Left lung (tissue), 10 donors: Measurements from ENCODE around the gene CAND2. TPM values are rescaled to one million over a fixed set of nuclear protein-coding genes. Genes with fewer than 3 reads are reported as not detected.

Experiments used
- ATAC-seq: fragments of 200-7000 bp; cut with Tn5 transposase; one replicate; pipeline ENCODE4 v1.9.1; 2020; ENCODE audit warnings: moderate library complexity
- DNase-seq, 4 donors: peaks; one replicate each; pipeline ENCODE4 v3.0.0-alpha.2; 2013 to 2020
- H3K27ac ChIP-seq, 2 donors: fragments of 200-600 bp; sonication (generic) in 1 of 2; one replicate each; pipeline versions ENCODE4 v1.5.0 to v1.8.0; 2020 to 2021
- H3K27me3 ChIP-seq, 2 donors: fragments of 200-600 bp; sonication (generic) in 1 of 2; one replicate each; pipeline versions ENCODE4 v1.5.0 to v1.8.0; 2020 to 2021
- H3K36me3 ChIP-seq, 2 donors: fragments of 200-600 bp; sonication (generic) in 1 of 2; one replicate each; pipeline versions ENCODE4 v1.5.0 to v1.8.0; 2020 to 2021
- H3K4me1 ChIP-seq, 2 donors: fragments of 200-600 bp; one replicate each; pipeline ENCODE4 v1.8.0; 2021
- H3K4me3 ChIP-seq, 2 donors: fragments of 200-600 bp; sonication (generic) in 1 of 2; one replicate each; pipeline versions ENCODE4 v1.5.0 to v1.8.0; 2020 to 2021; ENCODE audit warnings: mild to moderate bottlenecking in 1 of 2
- H3K9me3 ChIP-seq, 2 donors: fragments of 200-600 bp; sonication (generic) in 1 of 2; one replicate each; pipeline versions ENCODE4 v1.5.0 to v1.8.0; 2020 to 2021
- intact Hi-C, 2 donors: fragments of 100-400 bp; cut with DNase I; formaldehyde crosslinking; loops; one replicate each; pipeline versions ENCODE4 v1.11.2 to v1.14.2; 2022
- polyA plus RNA-seq, 6 donors: library from polyadenylated mRNA; unstranded; fragments of 120-200 nt; gene quantifications; one replicate each; pipeline ENCODE4 v1.2.1, GENCODE V29; 2013; ENCODE audit not compliant: insufficient read length in 6 of 6
- total RNA-seq, 2 donors: library from RNA; stranded (reverse); fragmentation: NEBNext Ultra II Directional; extraction: Animal tissue kit (Norgen Biotek cat#: 25700); gene quantifications; one replicate each; pipeline ENCODE4 v1.2.1, GENCODE V29; 2021
- TF ChIP-seq, protein P1 (sequence below), 2 donors: fragments of 200-600 bp; sonication (generic) in 1 of 2; IDR thresholded peaks; one replicate each; pipeline versions ENCODE4 v1.5.0 to v1.8.0; 2021; ENCODE audit warnings: antibody characterized with exemption in 2 of 2
- donor health status: DM: no; HTN: yes; CAD: no.
- donor health status: DM: no; HTN: no; CAD: no.

The CAND2 gene
- total and polyA plus RNA-seq, 8 donors, result 3.7 to 8.8 (median 6.8) TPM

DNA sequence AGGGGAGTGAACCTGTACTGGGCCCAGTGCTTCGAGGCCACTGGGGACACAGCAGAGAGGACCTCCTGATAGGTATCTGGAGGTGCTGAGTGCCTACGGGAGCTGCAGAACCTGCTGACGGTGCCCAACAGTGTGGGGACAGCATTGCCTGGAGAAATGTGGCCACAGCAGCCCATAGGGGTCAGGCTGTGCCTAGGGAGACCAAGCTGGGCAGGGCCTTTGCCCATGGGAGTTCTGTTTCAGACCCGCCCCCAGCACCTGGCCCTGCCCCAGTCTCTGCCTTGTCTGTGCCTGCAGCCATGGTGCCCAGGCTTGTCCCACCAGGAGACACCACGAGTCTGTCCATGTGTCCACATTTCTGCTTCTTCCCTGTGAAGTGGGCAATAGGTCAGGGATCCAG is 60.1 kb downstream of the CAND2 start:
- ATAC-seq, result no peak
- H3K27ac ChIP-seq, result no peak overlapping the region
- no peak for DNase-seq
- no peak overlapping the region for H3K4me3 ChIP-seq
- TF ChIP-seq, protein P1, sequence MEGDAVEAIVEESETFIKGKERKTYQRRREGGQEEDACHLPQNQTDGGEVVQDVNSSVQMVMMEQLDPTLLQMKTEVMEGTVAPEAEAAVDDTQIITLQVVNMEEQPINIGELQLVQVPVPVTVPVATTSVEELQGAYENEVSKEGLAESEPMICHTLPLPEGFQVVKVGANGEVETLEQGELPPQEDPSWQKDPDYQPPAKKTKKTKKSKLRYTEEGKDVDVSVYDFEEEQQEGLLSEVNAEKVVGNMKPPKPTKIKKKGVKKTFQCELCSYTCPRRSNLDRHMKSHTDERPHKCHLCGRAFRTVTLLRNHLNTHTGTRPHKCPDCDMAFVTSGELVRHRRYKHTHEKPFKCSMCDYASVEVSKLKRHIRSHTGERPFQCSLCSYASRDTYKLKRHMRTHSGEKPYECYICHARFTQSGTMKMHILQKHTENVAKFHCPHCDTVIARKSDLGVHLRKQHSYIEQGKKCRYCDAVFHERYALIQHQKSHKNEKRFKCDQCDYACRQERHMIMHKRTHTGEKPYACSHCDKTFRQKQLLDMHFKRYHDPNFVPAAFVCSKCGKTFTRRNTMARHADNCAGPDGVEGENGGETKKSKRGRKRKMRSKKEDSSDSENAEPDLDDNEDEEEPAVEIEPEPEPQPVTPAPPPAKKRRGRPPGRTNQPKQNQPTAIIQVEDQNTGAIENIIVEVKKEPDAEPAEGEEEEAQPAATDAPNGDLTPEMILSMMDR (IDR thresholded peaks at IDR 0.05), result no peak
- H3K36me3 ChIP-seq, result no peaks in the 10 kb centered on the region
- intact Hi-C loops, result no loop called here
- H3K4me1 ChIP-seq, result no peaks in the 10 kb centered on the region
- no peaks in the 10 kb centered on the region for H3K9me3 ChIP-seq
- peaks cover 0 to 10% of the 10 kb centered on the region in 2 donors for H3K27me3 ChIP-seq

DNA sequence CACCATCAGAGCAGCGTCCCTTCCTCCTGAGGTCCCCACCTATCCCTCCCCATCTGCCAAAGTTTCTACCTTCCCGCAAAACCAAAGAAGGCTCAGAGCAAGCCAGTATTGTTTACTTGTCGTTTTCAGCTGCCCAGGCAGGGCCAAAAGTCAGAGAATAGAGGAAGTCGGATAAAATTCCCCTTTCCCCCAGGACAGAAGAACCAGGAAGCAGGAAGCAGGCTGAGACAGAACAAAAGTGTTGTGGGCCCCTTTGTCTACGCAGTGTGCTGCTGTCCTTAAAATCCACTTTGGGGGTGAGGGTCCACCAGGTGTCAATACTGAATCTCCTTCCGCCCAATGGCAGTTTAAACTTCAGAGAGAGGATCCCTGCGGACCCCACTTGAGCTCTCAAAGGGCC is 63.4 kb downstream of the CAND2 start:
- ATAC-seq, result no peak
- Histone ChIP-seq H3K27ac (no peak overlapping the region), H3K9me3 (no peaks in the 10 kb centered on the region), H3K4me3 (no peak overlapping the region), H3K36me3 (no peaks in the 10 kb centered on the region), H3K4me1 (no peaks in the 10 kb centered on the region), H3K27me3 (no peaks in the 10 kb centered on the region)
- TF ChIP-seq, protein P1 (IDR thresholded peaks at IDR 0.05), result no peak
- DNase-seq, result no peak
- intact Hi-C loops, result no loop called here

DNA sequence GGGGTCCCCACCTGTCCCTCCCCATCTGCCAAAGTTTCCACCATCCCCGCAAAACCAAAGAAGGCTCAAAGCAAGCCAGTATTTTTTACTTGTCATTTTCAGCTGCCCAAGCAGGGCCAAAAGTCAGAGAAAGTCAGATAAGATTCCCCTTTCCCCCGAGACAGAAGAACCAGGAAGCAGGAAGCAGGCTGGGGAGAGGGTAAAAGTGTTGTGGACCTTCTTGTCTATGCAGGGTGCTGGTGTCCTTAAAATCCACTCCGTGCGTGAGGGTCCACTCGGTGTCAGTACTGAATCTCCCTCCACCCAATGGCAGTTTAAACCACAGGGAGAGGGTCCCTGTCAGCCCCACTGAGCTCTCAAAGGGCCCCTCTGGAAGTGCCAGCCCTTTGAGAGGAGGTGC is 65.1 kb downstream of the CAND2 start:
- H3K36me3 ChIP-seq, result no peaks in the 10 kb centered on the region
- intact Hi-C loops, result no loop called here
- DNase-seq, result no peak
- no peak for ATAC-seq
- H3K27me3 ChIP-seq, result no peaks in the 10 kb centered on the region
- no peak overlapping the region for H3K4me3 ChIP-seq
- TF ChIP-seq, protein P1 (IDR thresholded peaks at IDR 0.05), result no peak
- no peak overlapping the region for H3K27ac ChIP-seq
- peaks cover 0 to 2% of the 10 kb centered on the region in 2 donors for H3K9me3 ChIP-seq
- H3K4me1 ChIP-seq, result no peaks in the 10 kb centered on the region

DNA sequence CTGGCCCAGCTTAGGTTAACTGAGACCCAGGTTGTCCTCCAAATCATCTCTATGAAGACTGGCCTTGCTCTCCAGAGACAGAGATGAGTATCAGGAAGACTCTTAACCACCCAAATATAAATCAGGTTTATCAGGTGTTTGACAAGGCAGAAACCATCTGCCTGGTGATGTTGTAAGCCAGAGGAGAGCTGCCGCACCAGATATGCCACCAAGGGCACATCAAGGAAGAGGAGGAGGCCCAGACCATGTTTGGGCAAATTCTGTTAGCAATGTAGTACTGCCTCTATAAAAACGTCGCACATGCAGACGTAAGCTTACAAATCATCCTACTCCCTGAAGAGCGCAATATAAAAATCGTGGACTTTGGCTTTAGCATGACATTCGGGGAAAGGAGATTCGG is 65.9 kb downstream of the CAND2 start:
- Histone ChIP-seq H3K36me3 (no peaks in the 10 kb centered on the region), H3K4me1 (no peaks in the 10 kb centered on the region), H3K9me3 (peaks cover 0 to 2% of the 10 kb centered on the region in 2 donors), H3K27ac (no peak overlapping the region), H3K4me3 (no peak overlapping the region), H3K27me3 (no peaks in the 10 kb centered on the region)
- DNase-seq, result no peak
- TF ChIP-seq, protein P1 (IDR thresholded peaks at IDR 0.05), result no peak
- no peak for ATAC-seq
- intact Hi-C loops, result no loop called here

DNA sequence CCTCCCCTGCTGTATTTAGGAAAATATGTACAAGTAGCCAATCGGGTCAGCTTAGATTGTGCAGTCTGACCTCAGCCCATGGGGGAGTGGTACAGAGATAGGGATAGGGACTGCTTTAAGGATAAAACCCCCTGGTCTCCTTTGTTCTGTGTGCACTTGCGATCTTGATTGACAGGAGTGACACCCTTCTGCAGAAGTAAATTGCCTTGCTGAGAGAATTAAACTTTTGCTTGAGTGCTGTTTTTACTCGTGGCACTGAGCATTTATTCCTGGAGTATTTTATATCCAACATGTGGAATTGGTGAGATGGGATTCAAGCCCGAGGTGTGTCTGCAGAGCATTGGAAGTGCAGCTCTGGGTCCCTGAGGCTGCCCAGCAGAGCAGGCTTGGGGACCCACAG is 68.8 kb downstream of the CAND2 start:
- no peak for DNase-seq
- Histone ChIP-seq H3K27ac (no peak overlapping the region), H3K4me3 (no peak overlapping the region), H3K36me3 (no peaks in the 10 kb centered on the region), H3K27me3 (peaks cover 0 to 22% of the 10 kb centered on the region in 2 donors), H3K4me1 (peaks cover 0 to 16% of the 10 kb centered on the region in 2 donors), H3K9me3 (peaks cover 0 to 2% of the 10 kb centered on the region in 2 donors)
- TF ChIP-seq, protein P1 (IDR thresholded peaks at IDR 0.05), result no peak
- intact Hi-C loops, result no loop called here
- ATAC-seq, result no peak
